Hindlimb muscle (tissue), 1 donor: ENCODE data around the gene FGD5. TPM values are rescaled to one million over a fixed set of nuclear protein-coding genes. Genes with fewer than 3 reads are reported as not detected.

Source experiments
- DNase-seq: peaks from one replicate; pipeline ENCODE4 v3.0.0-alpha.2; 2013
- polyA plus RNA-seq: library from polyadenylated mRNA; unstranded; fragments of 120-200 nt; gene quantifications from one replicate; pipeline ENCODE4 v1.2.1, GENCODE V29; 2013; ENCODE audit not compliant: insufficient read length

FGD5 gene
- polyA plus RNA-seq, 1 donor: 20.1 TPM

DNA sequence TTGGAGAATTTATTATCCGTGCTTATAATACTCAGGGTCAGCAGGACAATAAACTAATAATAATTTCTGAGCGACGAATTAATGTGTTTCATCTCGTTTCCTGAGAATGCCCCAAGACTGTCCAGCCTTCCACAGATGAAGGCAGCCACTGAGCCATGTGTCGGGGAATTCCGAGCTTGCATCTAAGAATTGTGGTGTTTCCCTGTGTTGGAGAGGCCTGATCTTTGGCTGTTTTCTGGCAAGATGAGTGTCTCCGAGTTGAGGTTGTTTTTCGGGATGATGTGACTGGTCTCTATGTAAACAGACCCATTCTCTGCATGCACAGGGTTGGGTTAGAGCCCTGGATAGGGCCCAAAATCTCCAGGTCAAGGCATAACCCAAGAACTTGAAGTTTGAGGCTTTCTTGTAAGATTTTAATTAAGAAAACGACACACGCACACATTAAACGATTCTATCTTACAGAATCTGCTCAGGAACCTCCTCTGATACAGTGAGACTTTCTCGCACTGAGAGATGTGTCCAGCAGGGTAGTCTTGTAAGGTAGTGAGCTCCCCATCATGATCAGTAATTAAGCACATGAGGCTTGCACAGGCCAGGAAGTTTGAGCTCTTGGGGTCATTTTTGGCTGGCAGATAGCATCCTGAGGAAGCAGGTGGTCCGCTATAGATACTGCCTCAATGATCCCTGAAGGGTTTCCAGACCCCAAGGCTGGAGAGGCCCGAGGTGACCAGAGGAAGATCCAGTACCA lies 14.4 kb downstream of the FGD5 start:
- no peak for DNase-seq

DNA sequence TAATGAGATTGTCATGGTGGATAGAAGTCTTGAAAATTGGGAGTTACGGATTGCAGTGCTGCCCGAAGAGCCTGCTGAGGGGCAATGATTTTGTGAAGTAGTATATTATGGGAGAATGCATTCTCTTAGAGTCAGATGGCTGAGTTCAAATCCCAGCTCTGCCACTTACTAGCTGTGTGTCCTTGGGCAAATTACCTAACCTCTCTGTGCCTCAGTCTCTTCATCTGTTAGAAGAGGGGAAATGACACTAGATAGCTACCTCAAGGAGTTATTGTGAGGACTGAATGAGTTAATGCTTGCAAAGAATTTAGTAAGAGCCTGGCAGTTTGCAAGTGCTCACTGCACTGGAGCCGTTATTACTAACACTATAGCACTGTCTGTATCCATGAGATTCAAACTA lies 15.4 kb downstream of the FGD5 start:
- no peak for DNase-seq

DNA sequence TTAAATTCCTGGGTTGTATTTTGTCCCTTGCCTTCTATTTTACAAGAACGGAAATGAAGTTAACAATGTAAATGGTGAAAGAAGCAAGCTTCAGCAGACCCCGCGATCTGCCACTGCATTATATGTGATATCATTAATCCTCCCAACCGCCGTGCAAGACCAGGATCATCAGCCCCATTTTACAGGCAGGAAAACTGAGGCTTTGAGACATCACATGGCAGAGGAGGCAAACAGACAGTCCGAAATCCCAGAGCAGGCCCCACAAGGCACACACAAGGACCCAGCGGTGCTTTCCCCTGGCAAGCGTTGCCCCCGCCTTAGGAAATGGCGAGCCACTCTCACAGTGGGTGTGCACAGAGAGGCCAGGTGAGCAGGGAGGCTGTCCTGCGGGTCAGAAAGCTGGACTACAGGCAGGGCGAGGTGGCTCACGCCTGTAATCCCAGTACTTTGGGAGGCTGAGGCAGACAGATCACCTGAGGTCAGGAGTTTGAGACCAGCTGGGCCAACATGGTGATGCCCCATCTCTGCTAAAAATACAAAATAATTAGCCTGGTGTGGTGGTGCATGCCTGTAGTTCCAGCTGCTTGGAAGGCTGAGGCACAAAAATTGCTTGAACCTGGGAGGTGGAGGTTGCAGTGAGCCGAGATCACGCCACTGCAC lies 16.2 kb downstream of the FGD5 start:
- DNase-seq: no peak

DNA sequence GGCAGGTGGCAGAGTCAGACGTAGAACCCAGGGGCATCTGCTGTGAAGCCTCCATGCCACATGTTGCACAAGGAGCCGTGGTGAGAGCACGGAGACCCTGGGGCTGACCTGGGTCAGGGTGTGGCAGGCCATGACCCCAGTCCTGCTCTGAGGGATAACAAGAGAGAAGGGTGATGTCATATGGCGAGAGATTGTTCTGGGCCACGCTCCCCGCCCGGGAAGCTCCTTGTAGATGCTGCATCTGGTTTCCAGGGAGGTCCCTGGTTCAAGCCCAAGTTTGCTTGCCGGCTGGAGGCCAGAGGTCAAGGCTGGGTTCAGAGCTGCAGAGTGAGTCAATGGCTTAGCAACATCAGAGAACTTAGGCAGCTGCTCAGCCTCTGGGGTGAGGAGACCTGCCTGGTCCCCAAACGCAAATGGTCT lies 17.3 kb downstream of the FGD5 start:
- no peak for DNase-seq

DNA sequence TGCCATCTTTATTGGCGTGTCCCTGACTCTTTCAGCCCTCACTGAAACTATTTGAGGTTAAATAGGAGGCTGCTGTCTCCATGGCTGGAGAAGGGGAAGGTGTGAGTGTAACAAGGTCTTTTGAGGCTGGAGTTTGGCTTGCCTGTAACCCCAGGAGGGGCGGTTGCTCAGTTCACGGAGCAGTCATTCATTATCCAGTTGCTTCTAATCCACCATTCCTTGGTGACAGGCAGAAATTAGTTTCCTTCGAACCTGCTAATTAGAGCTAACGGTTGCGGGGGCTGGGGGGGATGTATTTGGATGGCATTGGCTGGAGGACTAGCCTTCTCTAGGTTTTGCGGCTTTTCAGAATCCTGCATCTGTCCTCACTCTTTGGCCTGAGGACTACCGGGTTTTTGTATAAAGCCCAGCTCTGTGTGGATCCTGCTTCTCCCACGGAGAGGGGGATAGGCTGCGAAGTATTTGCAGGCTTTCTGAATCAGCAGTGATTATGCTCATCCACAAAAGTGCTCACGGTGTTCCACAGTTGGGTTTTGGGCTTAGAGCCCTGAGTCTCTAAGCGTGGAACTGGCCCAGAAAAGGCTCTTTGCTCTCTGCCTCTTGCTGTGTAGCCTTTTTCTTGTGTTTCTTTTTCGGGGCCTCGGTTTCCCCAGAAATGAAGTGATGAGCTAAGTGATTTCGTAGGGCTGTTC lies 18.6 kb downstream of the FGD5 start:
- DNase-seq: no peak

DNA sequence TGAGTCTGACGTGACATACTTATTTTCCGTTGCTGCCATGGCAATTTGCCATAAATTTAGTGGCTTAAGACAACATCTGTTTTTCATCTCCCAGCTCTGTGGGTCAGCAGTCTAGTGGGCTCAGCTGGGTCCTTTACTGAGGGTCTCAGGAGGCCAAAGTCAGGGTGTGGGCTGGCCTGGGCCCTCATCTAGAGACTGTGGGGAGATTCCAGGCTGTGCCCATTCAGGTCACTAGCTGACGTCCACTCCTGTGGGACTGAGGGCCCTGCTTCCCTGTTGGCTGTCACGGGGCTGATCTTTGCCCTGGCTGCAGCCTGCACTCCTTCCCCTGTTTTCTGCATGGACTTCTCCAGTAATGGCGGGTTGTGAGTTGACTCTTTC lies 19.1 kb downstream of the FGD5 start:
- peak; percentile 62 for DNase-seq

DNA sequence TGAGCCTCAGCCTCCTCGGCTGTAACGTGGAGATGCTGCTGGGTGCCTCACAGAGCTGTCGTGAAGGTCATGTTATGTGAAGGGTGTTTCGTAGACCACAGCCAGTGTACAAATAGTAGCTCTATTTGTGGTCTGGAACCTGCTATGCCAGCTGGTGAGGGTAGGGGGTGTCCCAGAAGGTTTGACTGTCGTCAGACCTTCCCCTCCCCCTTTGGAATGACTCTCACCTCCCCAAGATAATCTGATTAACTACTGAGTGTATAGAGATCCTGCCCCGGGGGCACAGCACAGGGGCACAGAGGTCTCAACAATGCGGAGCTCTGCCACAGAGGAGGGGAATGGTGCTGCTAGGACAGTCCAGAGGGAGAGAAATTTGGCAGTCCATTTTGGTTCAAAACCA lies 20.5 kb downstream of the FGD5 start:
- no peak for DNase-seq

DNA sequence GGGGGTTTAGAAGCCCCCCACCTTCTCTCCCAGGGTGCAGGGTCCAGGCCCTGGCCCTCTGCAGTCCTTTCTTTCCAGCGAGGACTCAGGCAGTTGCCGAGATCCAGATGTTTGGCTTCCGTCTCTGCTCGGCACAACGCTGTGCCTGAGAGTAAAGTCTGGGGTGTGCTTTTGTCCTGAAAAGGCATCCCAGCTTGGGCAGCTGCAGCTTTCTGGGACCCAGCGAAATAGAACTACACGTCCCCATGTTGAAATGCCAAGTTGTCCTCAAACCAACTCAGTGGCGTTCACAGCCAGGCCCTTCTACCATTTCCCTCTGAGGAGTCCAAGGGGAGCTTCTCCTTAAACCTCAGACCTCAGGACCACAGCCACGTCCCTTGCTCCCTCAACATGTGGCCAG lies 23.1 kb downstream of the FGD5 start:
- DNase-seq: no peak

DNA sequence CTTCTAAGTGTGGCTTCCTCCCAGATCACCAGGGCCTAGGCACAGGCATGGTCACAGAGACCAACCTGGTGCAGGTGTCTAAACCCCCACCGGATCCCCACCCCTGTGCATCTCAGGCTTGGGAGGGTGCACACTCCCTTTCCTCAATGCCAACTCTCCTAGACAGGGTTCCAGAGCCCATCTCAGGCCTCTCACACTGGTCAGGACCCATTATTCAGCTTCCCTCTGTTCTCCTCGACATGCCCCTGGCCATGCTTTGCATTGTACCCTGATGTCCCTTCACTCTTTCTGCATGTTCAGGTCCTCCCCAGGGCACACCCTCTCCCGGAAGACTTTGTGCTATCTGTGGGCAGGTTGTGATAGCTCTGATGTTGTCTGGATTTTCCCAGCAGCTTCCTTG lies 23.5 kb downstream of the FGD5 start:
- DNase-seq: no peak

DNA sequence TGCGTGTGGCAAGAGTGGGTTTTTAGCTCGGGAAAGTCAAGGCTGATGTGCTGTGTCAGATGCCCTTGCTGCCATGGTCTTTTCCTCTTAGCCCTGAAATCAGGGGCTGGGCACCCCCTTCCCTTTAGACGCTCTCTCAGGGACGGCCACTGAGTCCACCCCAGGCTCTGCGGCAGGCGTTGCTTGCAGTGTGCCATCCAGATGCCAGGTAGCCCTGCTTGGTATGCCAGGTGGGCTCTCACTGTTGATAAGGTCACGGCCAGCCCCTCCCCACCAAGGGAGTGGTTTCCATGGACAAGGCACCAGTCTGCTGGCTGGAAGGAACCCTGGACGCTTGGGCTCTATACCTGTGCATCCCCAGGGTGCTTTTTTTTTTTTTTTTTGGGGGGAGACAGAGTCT lies 24.6 kb downstream of the FGD5 start:
- DNase-seq: no peak

DNA sequence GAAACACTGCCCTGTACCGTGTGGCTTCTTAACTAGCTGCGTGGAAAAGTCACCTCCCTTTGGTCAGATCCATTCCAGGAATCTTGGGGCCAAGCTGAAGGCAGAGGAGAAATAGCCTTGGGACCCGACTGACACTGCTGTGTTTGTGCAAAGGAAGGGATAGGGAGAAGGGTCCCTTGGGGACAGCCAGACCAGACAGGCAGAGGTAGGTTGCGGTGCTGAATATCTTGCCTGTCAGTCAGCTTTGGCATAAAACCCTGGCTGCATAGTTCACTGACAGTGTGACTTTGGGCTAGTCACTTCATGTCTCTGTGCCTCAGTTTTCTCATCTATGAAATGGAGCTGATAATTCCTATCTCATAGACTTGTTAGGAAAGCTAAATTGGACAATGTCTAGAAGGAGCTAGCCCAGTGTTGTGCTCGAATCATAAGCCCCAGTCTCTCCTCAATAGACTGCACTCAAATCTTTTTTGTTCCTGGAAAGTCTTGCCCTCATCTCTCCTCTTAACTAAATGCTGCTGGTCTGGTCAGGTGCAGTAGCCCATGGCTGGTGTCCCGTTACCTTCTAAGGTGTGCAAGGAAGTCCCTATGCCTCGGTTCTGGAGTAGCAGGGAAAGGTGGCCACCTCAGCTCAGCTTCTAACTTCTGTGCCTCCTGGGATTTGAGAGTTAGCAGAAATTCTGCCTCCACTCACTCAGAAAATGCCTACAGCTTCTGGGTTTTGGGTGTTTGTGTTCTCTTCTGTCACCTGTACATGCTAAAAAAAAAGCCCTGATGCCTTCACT lies 25.8 kb downstream of the FGD5 start:
- DNase-seq: no peak

DNA sequence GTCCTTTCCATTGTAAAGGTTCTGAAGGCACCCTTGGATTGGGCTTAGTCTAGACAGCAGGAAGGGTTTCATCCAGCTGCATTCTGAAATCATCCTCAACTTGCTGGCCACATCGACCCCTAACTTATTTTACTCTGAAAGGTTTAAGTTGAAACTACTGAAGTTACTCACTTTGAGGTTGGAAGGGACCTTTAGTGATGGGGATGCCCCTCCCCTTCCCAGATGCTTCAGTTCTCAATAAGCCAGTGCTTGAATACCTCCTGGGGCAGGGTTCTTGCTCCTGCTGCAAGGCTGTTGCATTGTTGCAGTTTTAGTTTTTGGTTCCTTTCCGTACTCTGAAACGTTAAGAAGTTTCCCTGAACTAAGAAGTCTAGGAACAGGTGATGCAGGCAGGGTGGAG lies 26.4 kb downstream of the FGD5 start:
- DNase-seq: no peak

DNA sequence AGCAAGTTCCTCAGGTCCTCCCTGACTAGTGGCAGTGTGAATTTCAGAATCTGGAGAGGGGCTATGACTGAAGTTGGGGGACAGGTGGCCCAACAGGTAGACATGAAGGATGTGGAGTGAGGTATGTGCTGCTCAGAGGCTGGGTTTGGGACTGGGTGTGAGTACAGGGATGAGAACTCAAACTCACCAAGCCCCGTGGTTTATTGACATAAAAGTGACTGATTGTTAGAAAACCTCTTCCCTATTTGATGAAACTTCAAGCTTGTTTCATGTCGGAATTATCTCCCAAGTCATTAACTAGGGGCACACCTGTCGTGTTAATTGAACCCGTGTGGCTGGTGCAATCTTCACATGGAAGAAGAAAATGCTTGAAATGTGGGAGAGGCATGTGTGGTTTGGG lies 27.1 kb downstream of the FGD5 start:
- no peak for DNase-seq

DNA sequence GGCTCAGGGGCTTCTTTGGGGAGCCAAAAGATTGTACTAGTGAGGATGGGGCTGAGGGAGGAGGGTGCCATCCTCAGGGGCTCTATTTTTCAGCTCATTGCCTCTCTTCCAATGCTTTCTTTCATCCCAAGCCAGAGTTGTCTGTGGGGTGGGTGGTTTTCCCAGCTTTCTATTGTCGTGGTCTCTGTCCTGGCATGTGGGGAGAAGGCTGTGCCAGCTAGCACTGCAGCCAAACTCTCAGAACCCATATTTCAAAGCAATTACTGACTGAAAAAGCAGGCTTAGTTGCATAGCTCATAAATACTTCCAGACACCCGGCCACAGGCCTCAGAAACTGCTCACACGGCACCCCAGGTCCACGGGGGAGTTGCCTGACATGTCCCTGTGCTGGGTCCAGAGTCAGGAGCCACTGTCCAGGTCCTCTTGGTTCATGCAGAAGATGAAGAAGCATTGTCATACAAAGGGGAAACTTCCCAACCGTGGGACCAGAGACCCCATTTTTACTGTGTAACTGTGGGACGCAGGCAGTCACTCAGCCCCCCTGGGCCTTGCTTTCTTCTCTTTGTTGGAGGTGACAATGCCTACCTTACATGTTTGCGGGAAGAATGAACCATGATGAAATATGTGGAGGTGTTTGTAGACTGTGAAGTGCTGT lies 27.6 kb downstream of the FGD5 start:
- DNase-seq: no peak

DNA sequence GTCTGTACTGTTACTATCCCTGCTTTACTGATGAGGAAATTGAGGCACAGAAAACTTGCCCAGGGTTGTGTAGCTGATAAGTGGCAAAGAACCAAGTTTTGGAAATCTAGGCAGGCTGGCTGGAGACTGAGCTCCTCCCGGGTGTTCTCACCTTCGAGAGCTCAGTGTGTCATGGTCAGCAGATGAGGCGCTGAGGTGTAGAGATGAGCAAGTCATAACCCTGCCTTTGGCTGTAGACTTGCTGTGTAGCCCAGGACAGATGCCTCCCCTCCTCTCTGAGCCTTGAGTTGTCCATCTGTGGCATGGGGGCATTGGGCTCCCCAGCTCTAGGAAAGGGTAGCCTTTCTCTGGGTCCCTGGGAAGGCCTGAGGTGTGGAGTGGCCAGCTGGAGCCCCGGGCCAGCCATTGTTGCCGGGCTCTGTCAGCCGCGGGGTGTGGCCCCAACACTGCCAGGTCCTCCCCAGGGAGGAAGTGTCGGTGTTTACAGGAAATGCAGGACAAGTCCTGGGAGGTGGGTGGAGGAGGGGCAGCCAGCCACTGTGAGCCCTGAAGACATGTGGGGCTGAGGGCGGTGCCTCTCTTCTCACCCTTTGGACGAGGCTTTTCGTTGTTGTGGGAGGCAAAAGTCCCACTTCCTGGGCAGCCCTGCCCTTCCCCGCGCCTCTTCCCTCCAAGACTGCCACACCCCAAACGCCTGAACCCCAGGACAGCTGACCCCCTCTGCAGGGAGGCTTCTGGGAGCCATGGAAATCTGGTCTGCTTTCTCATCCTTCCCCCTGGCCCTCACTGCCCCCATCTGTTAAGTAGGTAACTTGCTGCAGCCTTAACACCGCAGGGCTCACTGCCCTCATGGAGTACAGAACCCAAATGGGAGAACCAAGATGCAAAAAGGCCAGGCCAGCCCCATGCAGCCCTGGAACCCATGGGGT lies 29.1 kb downstream of the FGD5 start:
- DNase-seq: no peak

DNA sequence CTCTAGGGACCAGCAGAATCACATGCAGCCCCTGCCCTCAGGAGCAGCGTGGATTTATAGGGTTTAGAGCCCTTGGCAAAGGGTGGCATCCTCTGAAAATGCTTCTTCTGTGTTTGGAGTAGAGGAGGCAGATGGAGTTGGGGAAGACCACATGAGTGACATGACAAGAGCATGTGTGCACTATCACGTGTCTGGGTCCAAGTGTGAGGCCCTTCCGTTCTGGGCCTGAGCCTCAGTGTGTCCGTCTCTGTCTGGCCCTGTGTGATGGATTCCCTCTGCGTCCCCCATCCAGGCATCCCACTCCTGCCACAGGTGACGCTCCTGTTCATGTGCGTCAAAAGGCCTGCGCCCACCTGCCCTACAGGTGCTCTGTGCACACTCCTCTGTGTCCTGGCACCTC lies 30.1 kb downstream of the FGD5 start:
- DNase-seq: no peak

DNA sequence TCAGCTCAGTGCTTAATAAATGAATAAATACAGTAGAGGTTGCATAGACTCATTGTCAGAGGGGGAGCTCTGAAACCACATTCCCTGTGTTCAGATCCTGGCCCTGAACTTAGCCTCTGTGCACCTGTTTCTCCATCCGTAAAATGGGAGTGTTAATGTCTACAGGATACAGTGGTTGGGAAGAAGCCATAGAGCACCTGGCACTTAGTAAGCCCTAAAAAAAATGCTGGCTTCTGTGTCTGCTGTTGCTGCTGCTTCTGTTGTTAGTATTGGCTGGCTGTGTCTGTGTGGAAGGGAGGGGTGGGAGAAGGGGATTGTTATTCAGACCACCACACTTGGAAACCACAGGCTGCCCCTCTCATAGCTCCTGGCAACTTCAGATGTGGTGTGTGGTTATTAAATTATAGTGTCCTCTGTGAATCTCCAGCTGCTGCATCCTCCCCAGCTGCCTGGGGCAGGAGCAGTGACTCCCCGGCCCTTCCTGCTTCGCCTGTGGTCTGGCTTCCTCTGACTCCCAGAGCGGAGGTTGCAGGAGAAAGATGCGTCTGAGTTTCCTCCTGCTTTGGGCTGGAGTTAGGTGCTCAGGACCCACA lies 31.0 kb downstream of the FGD5 start:
- no peak for DNase-seq

DNA sequence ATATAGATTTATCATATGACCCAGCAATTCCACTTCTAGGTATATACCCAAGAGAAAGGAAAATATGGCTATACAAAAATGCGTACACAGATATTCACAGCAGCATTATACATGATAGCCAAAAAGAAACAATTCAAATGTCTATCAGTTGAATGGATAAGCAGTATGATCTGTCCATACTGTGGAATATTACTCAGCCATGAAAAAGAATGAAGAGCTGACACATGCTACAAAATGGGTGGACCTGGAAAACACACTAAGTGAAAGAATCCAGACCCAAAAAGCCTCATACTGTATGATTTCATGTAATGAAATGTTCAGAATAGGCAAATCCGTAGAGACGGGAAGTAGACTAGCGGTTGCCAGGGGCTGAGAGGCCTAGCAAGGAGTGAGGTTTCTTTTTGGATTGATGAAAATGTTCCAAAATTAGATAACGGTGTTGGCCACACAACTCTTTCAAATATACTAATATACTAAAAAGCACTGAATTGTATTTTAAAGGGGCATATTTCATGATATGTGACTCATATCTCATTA lies 33.4 kb downstream of the FGD5 start:
- DNase-seq: no peak

DNA sequence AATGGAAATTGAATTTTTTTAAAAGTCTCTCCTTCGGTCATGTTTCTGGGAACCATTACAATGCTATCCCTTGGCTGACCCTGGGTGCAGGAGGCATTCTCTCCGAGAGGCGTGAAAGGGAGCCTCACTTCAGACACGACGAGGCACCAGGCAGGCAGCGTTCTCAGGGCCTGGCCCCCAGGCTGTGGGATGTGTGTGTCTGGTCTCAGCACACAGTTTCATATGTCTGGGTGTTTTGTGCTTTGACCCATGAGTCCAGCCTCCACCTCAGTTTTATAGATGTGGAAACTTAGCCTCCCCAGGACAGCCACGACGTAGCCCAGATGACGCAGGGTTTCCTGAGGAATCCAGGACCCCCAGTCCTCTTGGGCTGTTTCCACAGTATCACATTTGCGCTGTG lies 34.0 kb downstream of the FGD5 start:
- DNase-seq: peak; percentile 80

DNA sequence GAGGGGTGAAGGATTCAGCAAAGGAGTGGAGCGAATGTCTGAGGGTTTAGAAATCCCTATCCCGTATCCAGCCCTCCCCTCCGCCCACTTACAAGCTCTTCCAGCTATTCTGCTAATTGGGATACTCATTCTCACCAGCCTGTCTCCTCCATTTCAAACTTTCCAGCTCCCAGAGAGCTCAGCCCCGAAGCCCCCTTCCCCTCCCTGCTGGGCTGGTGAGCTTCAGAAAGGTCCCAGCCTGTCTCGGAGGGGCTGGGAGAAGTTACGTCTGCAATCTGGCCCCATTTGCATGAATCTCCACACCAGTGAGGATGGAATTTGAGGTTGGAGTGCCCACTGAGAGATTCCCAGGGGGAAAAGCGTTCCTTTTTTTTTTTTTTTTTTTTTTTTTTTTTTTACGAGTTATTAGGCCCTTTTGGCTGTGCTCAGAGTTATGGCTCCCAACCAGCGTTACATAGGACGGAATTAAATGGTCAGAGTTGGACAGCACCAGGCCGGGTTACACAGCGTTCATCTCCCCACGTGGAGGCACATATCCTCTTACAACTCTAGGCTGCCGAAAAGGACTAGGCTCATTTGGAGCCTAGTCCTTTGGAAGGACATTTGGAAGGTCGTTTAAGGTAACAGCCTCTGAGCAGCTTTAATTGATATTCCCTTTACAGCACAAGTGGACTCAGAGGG lies 34.6 kb downstream of the FGD5 start:
- peak; percentile 76 for DNase-seq
